D721Med (cell line): ENCODE data around the gene DHRS12.
A peak's percentile ranks its signal among the peaks of the same experiment; 100 is the strongest.

ENCODE experiments used
- DNase-seq: peaks from one replicate; pipeline ENCODE4 v3.0.0; 2011; ENCODE audit warnings: low spot score; ENCODE audit not compliant: insufficient read length
- FAIRE-seq: peaks from 2 replicates; lab custom pipeline; 2011; peaks lifted over from hg19 to GRCh38; lab: Jason Lieb, UNC
- TF ChIP-seq, protein P1 (sequence below): IDR thresholded peaks from 2 replicates; pipeline ENCODE4 v1.5.1; 2012; ENCODE audit warnings: mild to moderate bottlenecking, control low read depth; ENCODE audit not compliant: insufficient read depth; ENCODE audit errors: missing control alignments

Gene DHRS12

GRCh38 chr13:51763486-51763885 is 40.5 kb downstream of the DHRS12 start:
- FAIRE-seq (no peak), DNase-seq (no peak)
- TF ChIP-seq, protein P1, sequence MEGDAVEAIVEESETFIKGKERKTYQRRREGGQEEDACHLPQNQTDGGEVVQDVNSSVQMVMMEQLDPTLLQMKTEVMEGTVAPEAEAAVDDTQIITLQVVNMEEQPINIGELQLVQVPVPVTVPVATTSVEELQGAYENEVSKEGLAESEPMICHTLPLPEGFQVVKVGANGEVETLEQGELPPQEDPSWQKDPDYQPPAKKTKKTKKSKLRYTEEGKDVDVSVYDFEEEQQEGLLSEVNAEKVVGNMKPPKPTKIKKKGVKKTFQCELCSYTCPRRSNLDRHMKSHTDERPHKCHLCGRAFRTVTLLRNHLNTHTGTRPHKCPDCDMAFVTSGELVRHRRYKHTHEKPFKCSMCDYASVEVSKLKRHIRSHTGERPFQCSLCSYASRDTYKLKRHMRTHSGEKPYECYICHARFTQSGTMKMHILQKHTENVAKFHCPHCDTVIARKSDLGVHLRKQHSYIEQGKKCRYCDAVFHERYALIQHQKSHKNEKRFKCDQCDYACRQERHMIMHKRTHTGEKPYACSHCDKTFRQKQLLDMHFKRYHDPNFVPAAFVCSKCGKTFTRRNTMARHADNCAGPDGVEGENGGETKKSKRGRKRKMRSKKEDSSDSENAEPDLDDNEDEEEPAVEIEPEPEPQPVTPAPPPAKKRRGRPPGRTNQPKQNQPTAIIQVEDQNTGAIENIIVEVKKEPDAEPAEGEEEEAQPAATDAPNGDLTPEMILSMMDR: no peak

- FAIRE-seq (no peak), DNase-seq (no peak)
- TF ChIP-seq, protein P1: no peak
These were observed 42.2 kb downstream of the DHRS12 start for GRCh38 chr13:51761643-51762350.

DNA sequence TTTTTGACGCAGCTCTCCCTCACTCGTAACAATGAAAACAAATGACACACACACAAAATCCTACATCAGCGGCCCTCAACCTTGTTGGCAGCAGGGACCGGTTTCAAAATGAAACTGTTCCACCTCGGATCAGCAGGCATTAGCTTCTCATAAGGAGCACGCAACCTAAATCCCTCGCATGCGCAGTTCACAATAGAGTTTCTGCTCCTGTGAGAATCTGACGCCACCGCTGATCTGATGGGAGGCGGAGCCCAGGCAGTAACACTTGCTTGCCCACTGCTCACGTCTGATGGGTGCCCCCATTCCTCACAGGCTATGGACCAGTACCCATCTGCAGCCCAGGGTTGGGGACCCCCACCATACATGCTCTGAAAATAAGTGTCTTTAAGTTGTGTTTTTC is 43.4 kb downstream of the DHRS12 start:
- FAIRE-seq (peak; percentile 96), DNase-seq (peak; percentile 38)
- TF ChIP-seq, protein P1: no peak

DNA sequence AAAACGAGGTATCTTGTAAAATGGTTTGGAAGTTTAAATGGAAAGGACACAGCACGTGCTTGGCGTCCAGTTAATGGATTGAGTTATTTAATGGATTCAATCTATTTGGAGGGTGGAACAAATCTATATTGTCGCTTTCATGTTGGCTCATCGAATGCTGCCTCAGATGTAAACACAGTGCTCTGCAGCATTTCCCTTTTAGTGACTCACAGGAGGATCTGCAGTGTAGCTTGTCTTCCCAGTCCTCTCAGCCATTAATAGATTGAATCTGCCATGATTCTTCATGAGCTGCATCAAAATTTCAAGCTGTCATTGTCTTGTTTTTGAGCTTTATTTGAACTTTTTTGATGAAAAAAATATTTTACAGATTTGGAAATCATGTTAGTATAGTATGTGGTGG is 44.7 kb downstream of the DHRS12 start:
- no peak for FAIRE-seq
- TF ChIP-seq, protein P1: no peak

GRCh38 chr13:51758691-51759090 is 45.3 kb downstream of the DHRS12 start:
- DNase-seq (no peak), FAIRE-seq (no peak)
- TF ChIP-seq, protein P1: no peak

More for the DNA sequence above, 44.7 kb downstream of the DHRS12 start:
- no peak for DNase-seq

GRCh38 chr13:51756651-51757050 is 47.3 kb downstream of the DHRS12 start:
- DNase-seq (no peak), FAIRE-seq (no peak)
- TF ChIP-seq, protein P1: no peak

DNA sequence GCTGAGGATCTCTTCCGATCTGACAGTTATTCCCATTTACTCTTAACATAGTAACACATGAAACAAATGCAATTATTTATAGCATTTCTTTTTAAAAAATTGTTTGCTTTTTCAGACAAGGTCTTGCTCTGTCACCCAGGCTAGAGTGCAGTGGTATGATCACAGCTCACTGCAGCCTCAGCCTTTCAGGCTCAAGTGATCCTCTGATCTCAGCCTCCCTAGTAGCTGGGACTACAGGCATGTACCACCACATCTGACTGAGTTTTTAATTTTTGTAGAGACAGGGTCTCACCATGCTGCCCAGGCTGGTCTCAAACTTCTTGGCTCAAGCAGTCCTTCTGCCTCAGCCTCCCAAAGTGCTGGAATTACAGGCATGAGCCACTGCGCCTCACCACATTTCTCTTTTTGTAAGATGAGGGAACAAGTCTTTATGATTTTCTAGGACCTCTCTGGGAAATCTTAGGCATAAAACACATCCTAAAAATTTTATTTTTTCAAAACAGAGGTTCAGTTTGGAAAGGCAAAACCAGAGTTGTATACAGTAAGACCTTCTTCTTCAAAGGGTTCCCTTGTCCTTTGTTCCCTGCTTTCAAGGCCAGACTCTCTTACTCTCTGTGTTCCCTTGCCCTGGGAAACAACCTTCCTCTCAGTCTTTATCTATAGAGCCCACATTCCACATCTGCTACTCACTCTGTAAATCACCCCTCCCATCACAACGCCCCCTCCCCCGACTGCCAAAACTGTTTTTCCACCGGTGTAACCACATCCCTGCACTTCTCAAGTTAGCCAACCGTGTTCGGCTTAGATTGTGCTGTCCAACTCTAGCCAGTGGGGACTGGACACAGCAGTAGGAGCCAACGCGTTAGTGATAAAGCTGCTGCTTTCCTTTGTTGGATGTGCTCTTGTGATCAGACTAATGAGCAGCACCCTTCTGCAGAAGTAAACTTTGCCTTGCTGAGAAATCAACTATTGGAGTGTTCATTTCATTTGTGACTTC is 56.2 kb downstream of the DHRS12 start:
- no peak for FAIRE-seq
- TF ChIP-seq, protein P1: no peak

More for the DNA sequence above, 56.2 kb downstream of the DHRS12 start:
- no peak for DNase-seq
